H9 (cell line): ENCODE results near the gene LBH. TPM values are rescaled to one million over a fixed set of nuclear protein-coding genes. Genes with fewer than 3 reads are reported as not detected.

Source experiments
- DNase-seq: peaks from one replicate; pipeline ENCODE4 v3.0.0-alpha.2; 2017
- H2AFZ ChIP-seq: one replicate; pipeline ENCODE4 v1.6.1; 2013; ENCODE audit warnings: mild to moderate bottlenecking, low read length, control low read depth, moderate library complexity
- H2AK5ac ChIP-seq: 2 replicates; pipeline ENCODE4 v1.6.1; 2013; ENCODE audit warnings: low read length, control low read depth, mixed read lengths; ENCODE audit not compliant: insufficient read length
- H2BK120ac ChIP-seq: one replicate; pipeline ENCODE4 v1.6.1; 2013; ENCODE audit warnings: low read depth, mild to moderate bottlenecking, low read length, control low read depth, inconsistent platforms; ENCODE audit not compliant: poor library complexity, severe bottlenecking
- H2BK12ac ChIP-seq: 2 replicates; pipeline ENCODE4 v1.6.1; 2013; ENCODE audit warnings: low read length, control low read depth, mixed read lengths, low read depth; ENCODE audit not compliant: insufficient read length
- H2BK15ac ChIP-seq: 2 replicates; pipeline ENCODE4 v1.6.1; 2013; ENCODE audit warnings: low read depth, low read length, control low read depth
- H2BK20ac ChIP-seq: one replicate; pipeline ENCODE4 v1.6.1; 2013; ENCODE audit warnings: low read depth, mild to moderate bottlenecking, low read length, control low read depth, inconsistent platforms; ENCODE audit not compliant: poor library complexity, severe bottlenecking
- H2BK5ac ChIP-seq: 2 replicates; pipeline ENCODE4 v1.6.1; 2013; ENCODE audit warnings: low read length, control low read depth, mixed read lengths; ENCODE audit not compliant: insufficient read length
- H3K14ac ChIP-seq: 2 replicates; pipeline ENCODE4 v1.6.1; 2013; ENCODE audit warnings: low read length, control low read depth; ENCODE audit not compliant: insufficient read depth
- H3K18ac ChIP-seq: 2 replicates; pipeline ENCODE4 v1.6.1; 2013; ENCODE audit warnings: low read depth, mild to moderate bottlenecking, mixed read lengths, low read length, control low read depth; ENCODE audit not compliant: insufficient read length
- H3K23ac ChIP-seq: 2 replicates; pipeline ENCODE4 v1.6.1; 2013; ENCODE audit warnings: low read length, control low read depth, mixed read lengths, low read depth; ENCODE audit not compliant: insufficient read length
- H3K23me2 ChIP-seq: 2 replicates; pipeline ENCODE4 v1.6.1; 2013; ENCODE audit warnings: low read depth, mild to moderate bottlenecking, mixed read lengths, low read length, control low read depth; ENCODE audit not compliant: insufficient read length, poor library complexity, severe bottlenecking
- H3K27ac ChIP-seq: 2 replicates; pipeline ENCODE4 v1.5.1; 2013; ENCODE audit warnings: low read length, control low read depth, mixed read lengths, low read depth; ENCODE audit not compliant: insufficient read length
- H3K27me3 ChIP-seq: 2 replicates; pipeline ENCODE4 v1.6.1; 2013; ENCODE audit warnings: low read length, control low read depth, inconsistent platforms; ENCODE audit not compliant: insufficient read depth
- H3K4ac ChIP-seq: 2 replicates; pipeline ENCODE4 v1.6.1; 2013; ENCODE audit warnings: low read depth, mild to moderate bottlenecking, control low read depth, inconsistent platforms, low read length, moderate library complexity
- H3K4me1 ChIP-seq: 2 replicates; pipeline ENCODE4 v1.6.1; 2013; ENCODE audit warnings: low read length, control low read depth, inconsistent platforms; ENCODE audit not compliant: insufficient read depth
- H3K4me2 ChIP-seq: 2 replicates; pipeline ENCODE4 v1.6.1; 2013; ENCODE audit warnings: low read length, control low read depth, mixed read lengths; ENCODE audit not compliant: insufficient read length, insufficient read depth
- H3K56ac ChIP-seq: 2 replicates; pipeline ENCODE4 v1.6.1; 2013; ENCODE audit warnings: low read depth, mild to moderate bottlenecking, mixed read lengths, low read length, control low read depth; ENCODE audit not compliant: insufficient read length
- H3K79me1 ChIP-seq: 2 replicates; pipeline ENCODE4 v1.6.1; 2013; ENCODE audit warnings: low read depth, mild to moderate bottlenecking, moderate library complexity, low read length, control low read depth, inconsistent platforms; ENCODE audit not compliant: insufficient read depth, poor library complexity, severe bottlenecking
- H3K79me2 ChIP-seq: 2 replicates; pipeline ENCODE4 v1.6.1; 2013; ENCODE audit warnings: low read length, control low read depth, inconsistent platforms; ENCODE audit not compliant: insufficient read depth
- H3K9ac ChIP-seq: 2 replicates; pipeline ENCODE4 v1.6.1; 2013; ENCODE audit warnings: low read length, control low read depth, mixed read lengths; ENCODE audit not compliant: insufficient read length; ENCODE audit errors: extremely low read depth
- H3K9me3 ChIP-seq: one replicate; pipeline ENCODE4 v1.6.1; 2013; ENCODE audit warnings: low read depth, low read length, inconsistent platforms; ENCODE audit not compliant: control insufficient read depth
- H3T11ph ChIP-seq: one replicate; pipeline ENCODE4 v1.6.1; 2013; ENCODE audit warnings: mild to moderate bottlenecking, low read length, control low read depth, inconsistent platforms
- H4K20me1 ChIP-seq: one replicate; pipeline ENCODE4 v1.6.1; 2013; ENCODE audit not compliant: control insufficient read depth, insufficient read length, insufficient read depth
- H4K5ac ChIP-seq: 2 replicates; pipeline ENCODE4 v1.6.1; 2013; ENCODE audit warnings: low read depth, mild to moderate bottlenecking, mixed read lengths, low read length, control low read depth; ENCODE audit not compliant: insufficient read length
- H4K8ac ChIP-seq: replicated peaks from 2 replicates; pipeline ENCODE4 v1.6.1; 2013; ENCODE audit warnings: low read length, control low read depth, mixed read lengths, low read depth; ENCODE audit not compliant: insufficient read length
- H4K91ac ChIP-seq: 2 replicates; pipeline ENCODE4 v1.6.1; 2013; ENCODE audit warnings: low read depth, mild to moderate bottlenecking, moderate library complexity, mixed read lengths, low read length, control low read depth; ENCODE audit not compliant: insufficient read length
- H3K27ac Mint-ChIP-seq, 3 experiments: 2 replicates in 2 of 3; 3 replicates in 1 of 3; pipeline ENCODE4 v1.8.0; 2020 to 2021; ENCODE audit warnings: mixed read lengths in 3 of 3, mild to moderate bottlenecking in 1 of 3, moderate library complexity in 1 of 3
- H3K27me3 Mint-ChIP-seq: 2 replicates; pipeline ENCODE4 v1.8.0; 2021; ENCODE audit warnings: low read depth, mild to moderate bottlenecking, moderate library complexity, mixed read lengths
- H3K36me3 Mint-ChIP-seq, 3 experiments: 2 replicates in 2 of 3; 3 replicates in 1 of 3; pipeline ENCODE4 v1.8.0; 2020 to 2021; ENCODE audit warnings: low read depth in 3 of 3, mixed read lengths in 3 of 3; ENCODE audit not compliant: insufficient read depth in 1 of 3
- H3K4me1 Mint-ChIP-seq, 2 experiments: 2 replicates each; pipeline ENCODE4 v1.8.0; 2020; ENCODE audit warnings: mixed read lengths in 2 of 2
- H3K4me3 Mint-ChIP-seq, 2 experiments: 2 replicates in 1 of 2; 3 replicates in 1 of 2; pipeline ENCODE4 v1.8.0; 2020 to 2021; ENCODE audit warnings: mild to moderate bottlenecking in 2 of 2, mixed read lengths in 2 of 2, moderate library complexity in 1 of 2
- H3K9me3 Mint-ChIP-seq, 2 experiments: 2 replicates in 1 of 2; 3 replicates in 1 of 2; pipeline ENCODE4 v1.8.0; 2020; ENCODE audit warnings: mild to moderate bottlenecking in 2 of 2, mixed read lengths in 2 of 2, moderate library complexity in 1 of 2
- CTCF ChIP-seq: fragments of 200-600 bp; sonication (generic); conservative IDR thresholded peaks from 3 replicates; pipeline ENCODE4 v1.8.0; 2021; ENCODE audit warnings: antibody characterized with exemption, mild to moderate bottlenecking
- WGBS: extraction: QIAGEN DNeasy Blood & Tissue Kit; methylation state at CpG from one replicate; pipeline ENCODE4 v1.1.7; 2013; ENCODE audit warnings: missing lambda C conversion rate, low lambda C conversion rate, mixed read lengths; ENCODE audit not compliant: insufficient read length; ENCODE audit errors: extremely low coverage; 5-methylcytosine and 5-hydroxymethylcytosine counted together
- total RNA-seq: library from RNA; stranded (reverse); gene quantifications from 2 replicates; pipeline ENCODE4 v1.2.1, GENCODE V29; 2021

The LBH gene
- total RNA-seq, 1 experiment from 2014 or later = 53.0 TPM

DNA sequence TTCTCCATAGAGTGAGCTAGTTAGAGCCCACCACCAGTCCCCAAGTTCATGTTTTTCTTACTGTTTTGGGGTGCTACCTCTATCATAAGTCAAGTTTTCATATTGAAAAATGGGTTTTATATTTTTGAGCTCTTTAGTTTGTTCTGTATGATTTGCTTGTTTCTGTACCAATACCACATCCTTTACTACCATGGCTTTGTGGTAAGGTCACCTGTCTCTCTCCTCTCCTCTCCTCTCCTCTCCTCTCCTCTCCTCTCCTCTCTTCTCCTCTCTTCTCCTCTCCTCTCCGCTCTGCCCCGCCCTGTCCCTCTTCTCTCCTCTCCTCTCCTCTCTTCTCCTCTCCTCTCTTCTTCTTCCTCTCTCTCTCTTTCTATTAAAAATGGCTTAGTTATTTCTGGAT is 22.1 kb upstream of the LBH start:
- no peak for DNase-seq
- H3K14ac ChIP-seq = no peak overlapping the region
- peaks cover 5 to 6% of the 10 kb centered on the region in 2 experiments for H3K4me1 Mint-ChIP-seq
- no peak overlapping the region for H3K27ac Mint-ChIP-seq
- H2BK120ac ChIP-seq = no peak overlapping the region
- H3K79me2 ChIP-seq = no peaks in the 10 kb centered on the region
- no peak overlapping the region for H3T11ph ChIP-seq
- H2BK12ac ChIP-seq = no peak overlapping the region
- no peak overlapping the region for H3K4me2 ChIP-seq
- no peaks in the 10 kb centered on the region for H3K9me3 Mint-ChIP-seq
- no peak overlapping the region for H2BK5ac ChIP-seq
- H3K9ac ChIP-seq = no peak overlapping the region
- H3K27ac ChIP-seq = no peak overlapping the region
- no peaks in the 10 kb centered on the region for H3K4me1 ChIP-seq
- WGBS = no CpG with 5 or more reads among the region's 2 CpGs
- TF ChIP-seq CTCF = no peak
- H3K79me1 ChIP-seq = no peaks in the 10 kb centered on the region
- H2AK5ac ChIP-seq = no peak overlapping the region
- no peak overlapping the region for H3K4ac ChIP-seq
- H3K9me3 ChIP-seq = no peaks in the 10 kb centered on the region
- H2BK15ac ChIP-seq = no peak overlapping the region
- no peaks in the 10 kb centered on the region for H3K36me3 Mint-ChIP-seq
- H2AFZ ChIP-seq = no peak overlapping the region
- H4K5ac ChIP-seq = no peak overlapping the region
- no peaks in the 10 kb centered on the region for H4K20me1 ChIP-seq
- no peaks in the 10 kb centered on the region for H3K23me2 ChIP-seq
- no peak overlapping the region for H3K4me3 Mint-ChIP-seq
- no peak overlapping the region for H2BK20ac ChIP-seq
- no peak overlapping the region for H3K23ac ChIP-seq
- H3K18ac ChIP-seq = no peak overlapping the region
- H4K91ac ChIP-seq = no peak overlapping the region
- no peaks in the 10 kb centered on the region for H3K27me3 Mint-ChIP-seq
- H3K56ac ChIP-seq = no peak overlapping the region
- H3K27me3 ChIP-seq = no peaks in the 10 kb centered on the region
- no peak overlapping the region for H4K8ac ChIP-seq
